ENCODE measurements around the gene AP1M1.

Gene AP1M1

DNA sequence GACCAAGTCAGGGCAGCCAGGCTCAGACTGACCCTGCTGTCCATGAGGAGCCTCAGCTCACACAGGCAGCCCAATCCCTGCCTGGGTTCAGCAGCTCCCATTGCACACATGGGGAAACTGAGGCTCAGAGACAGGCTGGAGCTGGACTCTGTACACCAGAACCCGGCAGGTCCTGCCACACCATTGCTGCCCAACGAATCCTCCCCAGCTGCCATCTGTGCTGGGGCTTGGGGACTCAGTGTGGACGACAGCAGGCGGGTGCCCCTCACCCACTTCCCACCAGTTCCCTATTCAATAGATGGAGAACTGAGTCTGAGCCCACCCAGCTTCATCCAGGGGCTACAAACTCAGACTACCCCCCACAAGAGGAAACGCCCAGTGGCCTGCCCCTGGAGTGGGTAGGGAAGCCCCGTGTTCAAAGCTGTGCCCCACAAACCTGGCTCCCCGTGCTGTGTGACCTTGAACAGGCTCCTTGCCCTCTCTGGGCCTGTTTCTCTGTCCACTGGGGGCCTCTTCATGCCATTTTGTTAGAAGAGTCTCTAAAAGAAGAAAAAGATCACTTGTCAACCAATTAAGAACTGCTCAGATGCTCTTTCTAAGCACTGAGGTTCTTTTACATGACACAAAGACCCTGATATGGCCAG is 50.8 kb downstream of the AP1M1 start:
- Histone ChIP-seq H3K36me3 (ENCODE audit: insufficient read depth, insufficient read length, low read length) (no peaks in the 10 kb centered on the region), H3K27me3 (ENCODE audit: insufficient read depth, insufficient read length) (no peaks in the 10 kb centered on the region), H3K9me3 (ENCODE audit: insufficient read depth, low read length) (no peaks in the 10 kb centered on the region), H3K4me3 (ENCODE audit: insufficient read length, low read depth) (no peak overlapping the region), H3K9ac (ENCODE audit: insufficient read length, low read depth) (no peak overlapping the region), H3K4me1 (ENCODE audit: insufficient read depth, insufficient read length) (no peaks in the 10 kb centered on the region)
- DNase-seq (ENCODE audit: low read depth, low spot score) = no peak
- no peak for TF ChIP-seq SUZ12 (IDR thresholded peaks at IDR 0.05; ENCODE audit: extremely low read depth, insufficient read depth, insufficient read length)
- no peak for TF ChIP-seq ZNF274 (IDR thresholded peaks at IDR 0.05; ENCODE audit: low read depth, low read length)
- TF ChIP-seq YY1 (IDR thresholded peaks at IDR 0.05; ENCODE audit: insufficient read depth, insufficient read length) = no peak

DNA sequence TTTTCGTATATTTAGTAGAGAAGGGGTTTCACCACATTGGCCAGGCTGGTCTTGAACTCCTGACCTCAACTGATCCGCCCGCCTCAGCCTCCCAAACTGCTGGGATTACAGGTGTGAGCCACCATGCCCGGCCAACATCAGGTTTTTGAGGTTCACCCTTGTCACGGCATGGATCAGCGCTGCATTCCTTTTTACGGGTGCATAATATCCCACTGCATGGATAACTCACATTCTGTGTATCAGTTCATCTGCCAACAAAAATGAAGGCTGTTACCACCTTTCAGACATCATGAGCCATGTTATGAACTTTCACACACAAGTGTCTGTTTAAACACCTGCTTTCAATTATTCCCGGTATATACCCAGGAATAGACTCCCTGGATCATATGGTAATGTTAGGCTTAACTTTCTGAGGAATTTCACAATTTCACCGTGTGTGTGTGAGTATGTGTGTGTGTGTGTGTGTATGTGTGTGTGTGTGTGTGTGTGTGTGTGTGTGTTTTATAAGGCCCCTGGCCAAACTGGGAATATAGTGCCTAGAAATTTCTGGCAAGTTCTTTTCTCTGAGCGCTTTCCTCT is 52.2 kb downstream of the AP1M1 start:
- no peak overlapping the region for H3K9ac ChIP-seq (ENCODE audit: insufficient read length, low read depth)
- no peaks in the 10 kb centered on the region for H3K4me1 ChIP-seq (ENCODE audit: insufficient read depth, insufficient read length)
- no peak for TF ChIP-seq SUZ12 (IDR thresholded peaks at IDR 0.05; ENCODE audit: extremely low read depth, insufficient read depth, insufficient read length)
- TF ChIP-seq YY1 (IDR thresholded peaks at IDR 0.05; ENCODE audit: insufficient read depth, insufficient read length) = no peak
- TF ChIP-seq ZNF274 (IDR thresholded peaks at IDR 0.05; ENCODE audit: low read depth, low read length) = no peak
- no peaks in the 10 kb centered on the region for H3K27me3 ChIP-seq (ENCODE audit: insufficient read depth, insufficient read length)
- no peaks in the 10 kb centered on the region for H3K36me3 ChIP-seq (ENCODE audit: insufficient read depth, insufficient read length, low read length)
- H3K4me3 ChIP-seq (ENCODE audit: insufficient read length, low read depth) = no peak overlapping the region
- H3K9me3 ChIP-seq (ENCODE audit: insufficient read depth, low read length) = no peaks in the 10 kb centered on the region
- no peak for DNase-seq (ENCODE audit: low read depth, low spot score)

DNA sequence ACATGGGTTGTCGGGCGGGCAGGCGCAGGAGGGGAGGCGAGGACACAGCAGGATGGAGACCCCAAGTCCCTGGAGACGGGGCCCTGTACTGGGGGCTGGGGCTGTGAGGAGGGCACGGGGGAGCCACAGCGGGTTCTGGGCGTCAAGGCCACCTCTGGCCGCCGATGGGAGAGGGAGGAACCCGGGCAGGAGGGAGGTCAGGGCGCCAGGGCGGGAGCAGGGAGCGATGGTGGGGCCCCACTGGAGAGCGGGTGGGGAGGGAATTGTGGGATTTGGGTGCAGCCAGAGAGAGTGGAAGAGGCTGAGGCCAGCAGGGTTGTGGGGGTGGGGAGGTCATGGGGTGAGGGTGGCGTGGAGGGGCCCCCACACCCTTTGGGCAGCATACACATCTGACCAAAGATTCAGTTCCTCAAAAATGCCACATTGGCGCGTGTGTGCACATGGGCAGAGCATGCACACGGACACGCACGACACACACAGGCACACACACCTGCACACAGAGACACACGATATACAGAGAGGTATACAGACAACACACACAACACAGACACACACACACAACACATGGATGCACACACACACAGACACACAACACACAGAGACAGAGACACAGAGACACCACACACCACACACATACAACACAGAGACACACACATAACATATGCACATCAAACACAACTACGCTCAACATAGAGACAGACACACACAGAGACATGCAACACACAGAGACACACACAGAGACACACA is 54.9 kb downstream of the AP1M1 start:
- no peak for DNase-seq (ENCODE audit: low read depth, low spot score)
- H3K36me3 ChIP-seq (ENCODE audit: insufficient read depth, insufficient read length, low read length) = no peaks in the 10 kb centered on the region
- H3K4me1 ChIP-seq (ENCODE audit: insufficient read depth, insufficient read length) = no peaks in the 10 kb centered on the region
- no peaks in the 10 kb centered on the region for H3K27me3 ChIP-seq (ENCODE audit: insufficient read depth, insufficient read length)
- no peaks in the 10 kb centered on the region for H3K9me3 ChIP-seq (ENCODE audit: insufficient read depth, low read length)
- H3K9ac ChIP-seq (ENCODE audit: insufficient read length, low read depth) = no peak overlapping the region
- no peak for TF ChIP-seq SUZ12 (IDR thresholded peaks at IDR 0.05; ENCODE audit: extremely low read depth, insufficient read depth, insufficient read length)
- no peak for TF ChIP-seq YY1 (IDR thresholded peaks at IDR 0.05; ENCODE audit: insufficient read depth, insufficient read length)
- no peak for TF ChIP-seq ZNF274 (IDR thresholded peaks at IDR 0.05; ENCODE audit: low read depth, low read length)
- no peak overlapping the region for H3K4me3 ChIP-seq (ENCODE audit: insufficient read length, low read depth)

DNA sequence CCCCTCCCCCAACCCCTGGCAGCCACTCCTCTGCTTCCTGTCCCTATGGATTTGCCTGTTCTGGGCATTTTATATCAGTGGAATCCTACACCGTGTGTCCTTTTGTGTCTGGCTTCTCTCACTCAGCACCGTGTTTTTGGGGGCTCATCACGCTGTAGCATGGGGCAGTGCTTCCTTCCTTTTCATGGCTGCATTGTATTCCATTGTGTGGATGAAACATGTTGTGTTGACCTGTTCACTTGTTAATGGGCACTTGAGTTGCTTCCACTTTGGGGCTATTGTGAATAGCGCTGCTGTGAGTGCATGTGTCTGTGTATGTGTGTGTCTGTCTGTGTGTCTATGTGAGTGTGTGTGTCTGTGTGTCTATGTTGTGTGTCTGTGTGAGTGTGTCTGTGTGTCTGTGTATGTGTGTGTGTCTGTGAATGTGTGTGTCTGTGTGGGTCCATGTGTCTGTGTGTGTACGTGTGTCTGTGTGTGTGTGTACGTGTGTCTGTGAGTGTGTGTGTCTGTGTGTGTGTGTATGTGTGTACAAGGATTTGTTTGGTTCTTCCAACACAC is 57.2 kb downstream of the AP1M1 start:
- Histone ChIP-seq H3K27me3 (ENCODE audit: insufficient read depth, insufficient read length) (no peaks in the 10 kb centered on the region), H3K4me1 (ENCODE audit: insufficient read depth, insufficient read length) (no peaks in the 10 kb centered on the region), H3K9me3 (ENCODE audit: insufficient read depth, low read length) (no peaks in the 10 kb centered on the region), H3K9ac (ENCODE audit: insufficient read length, low read depth) (no peak overlapping the region), H3K36me3 (ENCODE audit: insufficient read depth, insufficient read length, low read length) (no peaks in the 10 kb centered on the region), H3K4me3 (ENCODE audit: insufficient read length, low read depth) (no peak overlapping the region)
- TF ChIP-seq SUZ12 (IDR thresholded peaks at IDR 0.05; ENCODE audit: extremely low read depth, insufficient read depth, insufficient read length) (no peak), ZNF274 (IDR thresholded peaks at IDR 0.05; ENCODE audit: low read depth, low read length) (no peak), YY1 (IDR thresholded peaks at IDR 0.05; ENCODE audit: insufficient read depth, insufficient read length) (no peak)
- DNase-seq (ENCODE audit: low read depth, low spot score) = no peak

DNA sequence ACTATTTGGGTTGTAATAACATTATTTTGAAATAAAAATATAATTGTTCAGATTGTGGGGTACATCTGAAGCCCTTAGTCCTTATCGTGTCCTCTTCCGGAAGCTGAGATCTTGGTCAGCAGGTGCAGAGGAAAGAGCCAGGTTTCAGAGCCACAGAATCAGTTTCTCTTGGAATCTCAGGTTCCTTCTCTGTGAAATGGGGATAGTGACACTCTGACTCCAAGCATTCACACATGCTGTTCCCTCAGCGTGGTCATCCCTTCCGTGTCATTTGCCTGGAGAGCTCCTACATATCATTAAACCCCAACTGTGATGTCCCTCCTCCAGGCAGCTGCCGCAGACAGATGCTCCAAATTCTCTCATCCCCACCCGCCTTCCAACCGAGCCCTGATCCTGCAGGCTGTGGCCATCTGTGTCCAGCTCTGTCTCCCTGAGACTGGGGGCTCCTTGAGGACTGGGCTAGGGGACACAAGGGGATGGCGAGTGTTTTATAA is 59.8 kb downstream of the AP1M1 start:
- Histone ChIP-seq H3K9ac (ENCODE audit: insufficient read length, low read depth) (no peak overlapping the region), H3K27me3 (ENCODE audit: insufficient read depth, insufficient read length) (no peaks in the 10 kb centered on the region), H3K4me1 (ENCODE audit: insufficient read depth, insufficient read length) (peaks cover 8% of the 10 kb centered on the region), H3K9me3 (ENCODE audit: insufficient read depth, low read length) (no peaks in the 10 kb centered on the region), H3K36me3 (ENCODE audit: insufficient read depth, insufficient read length, low read length) (no peaks in the 10 kb centered on the region), H3K4me3 (ENCODE audit: insufficient read length, low read depth) (no peak overlapping the region)
- no peak for DNase-seq (ENCODE audit: low read depth, low spot score)
- TF ChIP-seq SUZ12 (IDR thresholded peaks at IDR 0.05; ENCODE audit: extremely low read depth, insufficient read depth, insufficient read length) (no peak), ZNF274 (IDR thresholded peaks at IDR 0.05; ENCODE audit: low read depth, low read length) (no peak), YY1 (IDR thresholded peaks at IDR 0.05; ENCODE audit: insufficient read depth, insufficient read length) (no peak)

DNA sequence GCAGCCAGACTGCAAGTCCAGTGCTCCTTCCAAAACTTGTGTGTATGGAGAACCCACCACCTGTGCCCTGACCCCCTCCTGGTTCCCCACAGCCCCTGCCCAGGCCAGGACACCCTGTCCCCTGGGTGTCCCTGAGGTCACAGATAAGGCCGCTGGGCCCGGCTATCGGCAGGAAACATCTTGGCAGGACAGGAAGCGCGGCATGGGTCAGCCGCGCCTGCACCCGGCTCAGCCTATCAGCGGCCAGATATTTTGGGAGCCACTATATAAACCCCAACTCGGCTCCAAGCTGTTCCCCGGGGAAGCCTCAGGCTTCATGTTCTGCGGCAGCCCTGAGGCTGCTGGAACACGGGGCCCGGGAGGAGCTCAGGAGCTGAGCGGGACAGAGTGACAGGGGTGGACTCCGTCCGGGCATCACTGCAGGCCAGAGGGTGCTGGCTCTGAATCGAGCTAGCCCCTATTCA is 60.8 kb downstream of the AP1M1 start:
- no peak overlapping the region for H3K9ac ChIP-seq (ENCODE audit: insufficient read length, low read depth)
- no peaks in the 10 kb centered on the region for H3K36me3 ChIP-seq (ENCODE audit: insufficient read depth, insufficient read length, low read length)
- no peak for DNase-seq (ENCODE audit: low read depth, low spot score)
- no peak overlapping the region for H3K4me3 ChIP-seq (ENCODE audit: insufficient read length, low read depth)
- H3K4me1 ChIP-seq (ENCODE audit: insufficient read depth, insufficient read length) = peaks cover 9% of the 10 kb centered on the region
- no peak for TF ChIP-seq YY1 (IDR thresholded peaks at IDR 0.05; ENCODE audit: insufficient read depth, insufficient read length)
- TF ChIP-seq SUZ12 (IDR thresholded peaks at IDR 0.05; ENCODE audit: extremely low read depth, insufficient read depth, insufficient read length) = no peak
- no peak for TF ChIP-seq ZNF274 (IDR thresholded peaks at IDR 0.05; ENCODE audit: low read depth, low read length)
- H3K9me3 ChIP-seq (ENCODE audit: insufficient read depth, low read length) = no peaks in the 10 kb centered on the region
- H3K27me3 ChIP-seq (ENCODE audit: insufficient read depth, insufficient read length) = no peaks in the 10 kb centered on the region

All from NT2/D1 (cell line).